Suprapubic skin (tissue), 4 donors: ENCODE results near the gene MFAP4. TPM values are rescaled to one million over a fixed set of nuclear protein-coding genes. Genes with fewer than 3 reads are reported as not detected.

Experiments used
- DNase-seq, 2 donors: peaks; one replicate each; pipeline ENCODE4 v3.0.0-alpha.2; 2019; ENCODE audit warnings: low spot score in 2 of 2
- H3K27ac ChIP-seq: fragments of 200-600 bp; sonication (generic); one replicate; pipeline ENCODE4 v1.5.1; 2019
- H3K27me3 ChIP-seq: fragments of 200-600 bp; sonication (generic); one replicate; pipeline ENCODE4 v1.5.1; 2019
- H3K36me3 ChIP-seq: fragments of 200-600 bp; sonication (generic); one replicate; pipeline ENCODE4 v1.5.1; 2019
- H3K4me1 ChIP-seq: fragments of 200-600 bp; sonication (generic); one replicate; pipeline ENCODE4 v1.5.1; 2019
- H3K4me3 ChIP-seq: fragments of 200-600 bp; sonication (generic); one replicate; pipeline ENCODE4 v1.5.1; 2019; ENCODE audit warnings: mild to moderate bottlenecking
- H3K9me3 ChIP-seq: fragments of 200-600 bp; sonication (generic); one replicate; pipeline ENCODE4 v1.5.1; 2019
- CTCF ChIP-seq, 2 donors: fragments of 200-600 bp in 1 of 2; fragments of 450-650 bp in 1 of 2; sonication (generic) in 1 of 2; IDR thresholded peaks; one replicate each; pipeline ENCODE4 v1.5.1; 2016 to 2019; ENCODE audit warnings: antibody characterized with exemption in 2 of 2, mild to moderate bottlenecking in 1 of 2, moderate library complexity in 1 of 2
- EP300 ChIP-seq: sonication (generic); formaldehyde crosslinking; IDR thresholded peaks from one replicate; pipeline ENCODE4 v1.6.1; 2017; ENCODE audit warnings: antibody characterized with exemption
- POLR2A ChIP-seq, 2 donors: fragments of 450-650 bp; IDR thresholded peaks; one replicate each; pipeline ENCODE4 v1.6.1; 2017; ENCODE audit warnings: antibody characterized with exemption in 2 of 2, mild to moderate bottlenecking in 2 of 2, moderate library complexity in 2 of 2
- POLR2AphosphoS5 ChIP-seq, 3 donors: sonication (generic); formaldehyde crosslinking; IDR thresholded peaks; one replicate each; pipeline ENCODE4 v1.6.1; 2017; ENCODE audit warnings: antibody characterized with exemption in 3 of 3
- WGBS: methylation state at CpG from one replicate; pipeline ENCODE4 v1.1.5; 2018; 5-methylcytosine and 5-hydroxymethylcytosine counted together
- total RNA-seq, 4 donors: library from RNA; depleted of rRNA; stranded (reverse); fragments of >200 nt; gene quantifications; one replicate each; pipeline ENCODE4 v1.1.0, GENCODE V29; 2016

MFAP4 gene
- total RNA-seq, 4 donors from 2014 or later: 14.9 to 27.8 (median 24.9) TPM

DNA sequence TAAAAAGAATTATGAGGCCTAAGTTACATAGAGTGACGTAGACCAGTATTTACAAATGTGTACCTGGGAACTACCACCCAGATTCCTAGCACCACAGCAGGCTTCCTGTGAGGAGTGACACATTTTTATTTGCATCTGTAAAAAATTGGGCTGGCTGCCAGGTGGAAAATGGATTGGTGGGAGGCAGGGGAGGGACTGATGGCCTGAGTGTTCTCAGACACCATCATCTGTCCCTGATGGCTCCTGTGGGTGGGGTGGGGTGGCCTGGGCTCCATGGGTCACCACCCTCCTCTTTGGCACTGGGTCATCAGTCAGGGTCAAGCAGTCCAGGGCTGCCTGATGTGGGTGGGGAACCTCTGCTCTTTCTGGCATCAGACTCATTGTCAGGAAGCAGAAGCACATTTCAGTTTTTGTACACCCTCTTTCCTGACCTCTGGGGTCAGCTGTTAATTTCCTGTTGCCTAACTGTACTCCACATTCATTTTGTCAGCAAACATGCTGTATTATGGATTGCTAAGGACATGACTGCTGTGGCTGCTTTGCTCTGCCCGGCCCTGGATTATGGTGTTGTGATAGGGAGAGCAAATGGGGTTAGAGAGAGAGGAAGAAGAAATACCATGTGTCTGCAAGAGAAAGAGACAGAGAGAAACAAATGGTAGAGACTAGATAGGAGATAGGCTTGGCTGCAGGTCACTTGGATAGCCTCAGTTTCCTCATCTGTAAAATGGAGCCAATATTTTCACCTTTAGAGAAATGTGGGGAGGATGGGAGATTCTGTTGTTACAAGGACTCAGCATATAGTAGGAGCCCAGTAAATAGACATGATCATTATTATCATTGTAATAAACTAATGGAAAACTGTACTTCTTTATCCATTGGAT is 11.6 kb upstream of the MFAP4 start:
- H3K9me3 ChIP-seq: no peaks in the 10 kb centered on the region
- no peaks in the 10 kb centered on the region for H3K27me3 ChIP-seq
- peak overlapping the region; percentile 65 for H3K27ac ChIP-seq
- TF ChIP-seq POLR2AphosphoS5 (IDR thresholded peaks at IDR 0.05) (no peak), POLR2A (IDR thresholded peaks at IDR 0.05) (no peak), EP300 (no peak), CTCF (IDR thresholded peaks at IDR 0.05) (no peak)
- no peaks in the 10 kb centered on the region for H3K36me3 ChIP-seq
- H3K4me3 ChIP-seq: no peak overlapping the region
- peaks cover 25% of the 10 kb centered on the region for H3K4me1 ChIP-seq
- peak; percentile 87 to 90 for DNase-seq
- 49% methylated on average over 2 of the region's 2 CpGs for WGBS

- Histone ChIP-seq H3K4me1 (peaks cover 25% of the 10 kb centered on the region), H3K4me3 (no peak overlapping the region), H3K9me3 (no peaks in the 10 kb centered on the region), H3K27ac (peak overlapping the region; percentile 65), H3K27me3 (no peaks in the 10 kb centered on the region), H3K36me3 (no peaks in the 10 kb centered on the region)
- 42% methylated on average over 5 of the region's 6 CpGs for WGBS
- TF ChIP-seq CTCF (IDR thresholded peaks at IDR 0.05) (no peak), POLR2A (IDR thresholded peaks at IDR 0.05) (no peak), EP300 (no peak), POLR2AphosphoS5 (IDR thresholded peaks at IDR 0.05) (no peak)
- DNase-seq: peak in 1 of 2 donors; percentile 56
These were observed 10.6 kb upstream of the MFAP4 start for GRCh38 chr17:19397556-19398041.

DNA sequence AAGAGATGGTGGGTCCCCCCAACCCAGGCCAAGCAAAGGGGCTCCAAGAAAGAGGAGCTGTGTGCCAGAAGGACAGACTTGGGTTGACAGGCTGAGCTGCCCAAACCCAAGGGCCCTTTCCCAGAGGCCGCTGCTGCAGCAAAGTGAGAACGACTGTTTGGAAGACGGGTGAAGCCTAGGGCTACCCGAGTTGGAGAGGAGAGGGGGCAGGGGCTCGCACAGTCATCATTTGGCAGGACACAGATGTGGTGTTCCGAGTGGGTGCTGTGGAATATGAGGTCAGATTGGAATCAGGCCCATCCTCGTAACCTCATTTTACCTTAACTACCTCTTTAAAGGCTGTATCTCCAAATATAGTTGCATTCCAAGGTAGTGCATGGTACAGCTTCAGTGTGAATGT is 5.3 kb upstream of the MFAP4 start:
- Histone ChIP-seq H3K36me3 (no peaks in the 10 kb centered on the region), H3K4me1 (peaks cover 27% of the 10 kb centered on the region), H3K27me3 (no peaks in the 10 kb centered on the region), H3K9me3 (no peaks in the 10 kb centered on the region), H3K4me3 (no peak overlapping the region), H3K27ac (no peak overlapping the region)
- TF ChIP-seq POLR2A (IDR thresholded peaks at IDR 0.05): no peak
- no peak for TF ChIP-seq EP300
- no peak for TF ChIP-seq POLR2AphosphoS5 (IDR thresholded peaks at IDR 0.05)
- TF ChIP-seq CTCF (IDR thresholded peaks at IDR 0.05): no peak
- 79% methylated on average over 7 of the region's 7 CpGs for WGBS
- peak in 1 of 2 donors; percentile 28 for DNase-seq

GRCh38 chr17:19391432-19391831 is 4.4 kb upstream of the MFAP4 start:
- H3K27ac ChIP-seq: no peak overlapping the region
- TF ChIP-seq CTCF (IDR thresholded peaks at IDR 0.05): no peak
- no peak for TF ChIP-seq POLR2A (IDR thresholded peaks at IDR 0.05)
- TF ChIP-seq POLR2AphosphoS5 (IDR thresholded peaks at IDR 0.05): no peak
- H3K4me3 ChIP-seq: no peak overlapping the region
- H3K4me1 ChIP-seq: peaks cover 36% of the 10 kb centered on the region
- WGBS: 83% methylated on average over 7 of the region's 7 CpGs
- no peaks in the 10 kb centered on the region for H3K9me3 ChIP-seq
- peak in 1 of 2 donors; percentile 44 for DNase-seq
- H3K27me3 ChIP-seq: no peaks in the 10 kb centered on the region
- no peaks in the 10 kb centered on the region for H3K36me3 ChIP-seq

DNA sequence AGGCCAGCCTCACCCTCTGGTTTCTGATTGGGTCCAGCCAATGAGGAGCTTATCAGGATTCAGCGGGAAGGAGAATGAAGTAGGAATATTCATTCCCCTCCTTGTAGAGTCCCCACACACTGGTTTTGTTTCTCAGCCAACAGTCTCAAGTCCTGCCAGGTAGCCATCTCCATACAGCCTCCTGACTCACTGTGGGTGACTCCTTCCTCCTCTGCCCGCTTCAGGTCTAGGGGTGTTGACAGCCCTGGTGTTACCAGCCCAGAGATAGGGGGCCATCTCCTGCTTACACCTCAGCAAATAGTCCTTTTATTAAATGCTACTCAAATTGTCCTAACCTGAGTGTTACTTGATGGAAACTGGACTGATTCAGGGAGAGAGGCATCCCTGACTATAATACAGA is 4.0 kb upstream of the MFAP4 start:
- peak in 1 of 2 donors; percentile 17 for DNase-seq
- 92% methylated on average over 2 of the region's 2 CpGs for WGBS
- Histone ChIP-seq H3K4me3 (no peak overlapping the region), H3K9me3 (no peaks in the 10 kb centered on the region), H3K36me3 (no peaks in the 10 kb centered on the region), H3K27ac (no peak overlapping the region), H3K27me3 (no peaks in the 10 kb centered on the region), H3K4me1 (peaks cover 41% of the 10 kb centered on the region)
- TF ChIP-seq POLR2AphosphoS5 (IDR thresholded peaks at IDR 0.05) (no peak), POLR2A (IDR thresholded peaks at IDR 0.05) (no peak), CTCF (IDR thresholded peaks at IDR 0.05) (no peak), EP300 (no peak)
